Subcutaneous abdominal adipose tissue (tissue), 5 donors: ENCODE measurements around the gene GGN.

Experiments used
- H3K27ac ChIP-seq: one replicate; pipeline ENCODE4 v1.7.0; 2013; ENCODE audit warnings: low read depth, mild to moderate bottlenecking, inconsistent platforms, low read length, moderate library complexity
- H3K27me3 ChIP-seq, 5 donors: one replicate each; pipeline ENCODE4 v1.7.0; 2013; ENCODE audit warnings: low read length in 5 of 5, inconsistent platforms in 1 of 5; ENCODE audit not compliant: control insufficient read depth in 5 of 5, insufficient read depth in 4 of 5
- H3K36me3 ChIP-seq, 5 donors: one replicate each; pipeline ENCODE4 v1.7.0; 2013; ENCODE audit warnings: low read length in 5 of 5; ENCODE audit not compliant: control insufficient read depth in 5 of 5, insufficient read depth in 5 of 5
- H3K4me1 ChIP-seq, 5 donors: one replicate each; pipeline ENCODE4 v1.7.0; 2013; ENCODE audit warnings: low read length in 5 of 5, mild to moderate bottlenecking in 3 of 5, moderate library complexity in 1 of 5; ENCODE audit not compliant: control insufficient read depth in 5 of 5, insufficient read depth in 5 of 5
- H3K4me3 ChIP-seq, 5 donors: one replicate each; pipeline ENCODE4 v1.7.0; 2013; ENCODE audit warnings: low read length in 5 of 5, low read depth in 1 of 5
- H3K9ac ChIP-seq, 5 donors: one replicate each; pipeline ENCODE4 v1.7.0; 2013; ENCODE audit warnings: low read length in 5 of 5, mild to moderate bottlenecking in 4 of 5, moderate library complexity in 3 of 5
- H3K9me3 ChIP-seq, 5 donors: one replicate each; pipeline ENCODE4 v1.7.0; 2013; ENCODE audit warnings: low read length in 5 of 5; ENCODE audit not compliant: control insufficient read depth in 5 of 5
- donor health status: healthy.
- donor health status: healthy.
- donor health status: healthy.
- donor health status: healthy.
- donor health status: healthy.

Gene GGN

GRCh38 chr19:38389101-38389925, 1.5 kb upstream of the GGN start:
- Histone ChIP-seq H3K4me3 (peak overlapping the region in 1 of 5 donors; percentile 14), H3K27ac (no peak overlapping the region), H3K4me1 (peaks cover 0 to 36% (median 35%) of the 10 kb centered on the region in 5 donors), H3K27me3 (peaks cover 4 to 16% (median 5%) of the 10 kb centered on the region in 5 donors), H3K9ac (no peak overlapping the region), H3K36me3 (peaks cover 0 to 10% (median 2%) of the 10 kb centered on the region in 5 donors), H3K9me3 (no peaks in the 10 kb centered on the region)

- Histone ChIP-seq H3K27me3 (peaks cover 0 to 12% (median 2%) of the 10 kb centered on the region in 5 donors), H3K36me3 (peaks cover 0 to 18% (median 10%) of the 10 kb centered on the region in 5 donors), H3K4me1 (peaks cover 0 to 36% (median 35%) of the 10 kb centered on the region in 5 donors), H3K4me3 (peak within 1 kb of the TSS; percentile 42 to 67 (median 54)), H3K9ac (peak within 1 kb of the TSS in 2 of 5 donors; percentile 25 to 45), H3K27ac (no peak within 1 kb of the TSS), H3K9me3 (no peaks in the 10 kb centered on the region)
Measured at GRCh38 chr19:38388349-38389100, 691 bp upstream of the GGN start, which contains the start of gene SPRED3. Gene SPRED3 (plus strand): TSS chr19:38388697. CDS start chr19:38390303, 1,606 bp downstream.

GRCh38 chr19:38386971-38387549, 774 bp downstream of the GGN start:
- H3K4me1 ChIP-seq: peaks cover 0 to 36% (median 35%) of the 10 kb centered on the region in 5 donors
- H3K9me3 ChIP-seq: no peaks in the 10 kb centered on the region
- peak overlapping the region in 3 of 5 donors; percentile 45 to 56 (median 48) for H3K9ac ChIP-seq
- peaks cover 0 to 12% (median 2%) of the 10 kb centered on the region in 5 donors for H3K27me3 ChIP-seq
- peaks cover 0 to 32% (median 23%) of the 10 kb centered on the region in 5 donors for H3K36me3 ChIP-seq
- no peak overlapping the region for H3K27ac ChIP-seq
- H3K4me3 ChIP-seq: peak overlapping the region; percentile 42 to 67 (median 54)

- Histone ChIP-seq H3K27ac (no peak overlapping the region), H3K4me3 (peak overlapping the region in 2 of 5 donors; percentile 42 to 66), H3K27me3 (peaks cover 0 to 12% (median 3%) of the 10 kb centered on the region in 5 donors), H3K4me1 (peaks cover 0 to 36% (median 35%) of the 10 kb centered on the region in 5 donors), H3K9ac (no peak overlapping the region), H3K36me3 (peaks cover 0 to 38% (median 29%) of the 10 kb centered on the region in 5 donors), H3K9me3 (no peaks in the 10 kb centered on the region)
Measured at GRCh38 chr19:38386300-38386970, 1.4 kb downstream of the GGN start.

GRCh38 chr19:38385804-38386257, 2.0 kb downstream of the GGN start:
- H3K4me3 ChIP-seq: no peak overlapping the region
- H3K4me1 ChIP-seq: peaks cover 0 to 36% (median 35%) of the 10 kb centered on the region in 5 donors
- no peaks in the 10 kb centered on the region for H3K9me3 ChIP-seq
- H3K27me3 ChIP-seq: peaks cover 0 to 15% (median 3%) of the 10 kb centered on the region in 5 donors
- H3K27ac ChIP-seq: no peak overlapping the region
- no peak overlapping the region for H3K9ac ChIP-seq
- H3K36me3 ChIP-seq: peaks cover 0 to 44% (median 35%) of the 10 kb centered on the region in 5 donors

- Histone ChIP-seq H3K9ac (no peak overlapping the region), H3K4me1 (peaks cover 0 to 36% (median 35%) of the 10 kb centered on the region in 5 donors), H3K27me3 (peaks cover 0 to 15% (median 3%) of the 10 kb centered on the region in 5 donors), H3K27ac (no peak overlapping the region), H3K9me3 (no peaks in the 10 kb centered on the region), H3K4me3 (no peak overlapping the region), H3K36me3 (peaks cover 0 to 50% (median 41%) of the 10 kb centered on the region in 5 donors)
Measured at GRCh38 chr19:38385057-38385803, 2.6 kb downstream of the GGN start.

GRCh38 chr19:38384209-38385027, 3.4 kb downstream of the GGN start:
- Histone ChIP-seq H3K9ac (no peak overlapping the region), H3K27me3 (peaks cover 0 to 13% (median 2%) of the 10 kb centered on the region in 5 donors), H3K36me3 (peaks cover 0 to 58% (median 47%) of the 10 kb centered on the region in 5 donors), H3K9me3 (no peaks in the 10 kb centered on the region), H3K4me3 (no peak overlapping the region), H3K4me1 (peaks cover 0 to 36% (median 35%) of the 10 kb centered on the region in 5 donors), H3K27ac (no peak overlapping the region)

- Histone ChIP-seq H3K27me3 (peaks cover 0 to 13% (median 2%) of the 10 kb centered on the region in 5 donors), H3K9me3 (no peaks in the 10 kb centered on the region)
Measured at GRCh38 chr19:38383743-38384142, 4.1 kb downstream of the GGN start.

More at GRCh38 chr19:38383743-38384142, 4.1 kb downstream of the GGN start:
- H3K36me3 ChIP-seq: peaks cover 0 to 65% (median 53%) of the 10 kb centered on the region in 5 donors
- H3K4me3 ChIP-seq: no peak overlapping the region
- peaks cover 0 to 30% (median 29%) of the 10 kb centered on the region in 5 donors for H3K4me1 ChIP-seq
- no peak overlapping the region for H3K27ac ChIP-seq
- no peak overlapping the region for H3K9ac ChIP-seq
